Left ventricle myocardium superior (tissue), 1 donor: Measurements from ENCODE around the gene NMRK1. TPM values are rescaled to one million over a fixed set of nuclear protein-coding genes. Genes with fewer than 3 reads are reported as not detected.

ENCODE experiments used
- ATAC-seq: fragments of 200-7000 bp; cut with Tn5 transposase; one replicate; pipeline ENCODE4 v1.9.1; 2020; ENCODE audit warnings: mild to moderate bottlenecking, moderate library complexity
- DNase-seq: peaks from one replicate; pipeline ENCODE4 v3.0.0-alpha.2; 2020
- intact Hi-C: fragments of 100-400 bp; cut with micrococcal nuclease; formaldehyde crosslinking; loops from one replicate; pipeline ENCODE4 v1.11.0; 2022
- total RNA-seq: library from RNA; stranded (reverse); fragmentation: NEBNext Ultra II Directional; extraction: Animal tissue kit (Norgen Biotek cat#: 25700); gene quantifications from one replicate; pipeline ENCODE4 v1.2.1, GENCODE V29; 2021
- donor health status: DM: no; HTN: yes; CAD: no; lungs with severe emphysema.

The NMRK1 gene
- total RNA-seq, 1 donor from 2014 or later, result 18.2 TPM

- ATAC-seq (no peak), DNase-seq (no peak)
- intact Hi-C loops, result no loop called here
Measured at GRCh38 chr9:75019022-75019421, 68.9 kb downstream of the NMRK1 start.

GRCh38 chr9:75017378-75017777 is 70.6 kb downstream of the NMRK1 start:
- intact Hi-C loops, result no loop called here
- ATAC-seq, result no peak
- no peak for DNase-seq

- intact Hi-C loops, result no loop called here
- no peak for ATAC-seq
Measured at GRCh38 chr9:75013735-75014134, 74.2 kb downstream of the NMRK1 start.

More at GRCh38 chr9:75013735-75014134, 74.2 kb downstream of the NMRK1 start:
- no peak for DNase-seq

Other genes starting within 250 kb of the NMRK1 start
- 0.32 TPM for gene TRPM6, start 200.2 kb downstream of the NMRK1 start, total RNA-seq
- gene C9orf40, start 135.2 kb downstream of the NMRK1 start, total RNA-seq, result 2.3 TPM
- gene CARNMT1, start 59.9 kb downstream of the NMRK1 start, total RNA-seq, result 16.4 TPM
- gene OSTF1, start 359 bp upstream of the NMRK1 start, total RNA-seq, result 21.6 TPM